ENCODE results near the gene CTPS2. TPM values are rescaled to one million over a fixed set of nuclear protein-coding genes. Genes with fewer than 3 reads are reported as not detected.
"Not testable (repeated sequence)": the region's sequence is repeated elsewhere in the genome, so short reads cannot be mapped to it uniquely, and the experiment has no call there.

CTPS2 gene
- polyA plus RNA-seq, 4 donors: 10.3 to 57.0 (median 29.9) TPM

DNA sequence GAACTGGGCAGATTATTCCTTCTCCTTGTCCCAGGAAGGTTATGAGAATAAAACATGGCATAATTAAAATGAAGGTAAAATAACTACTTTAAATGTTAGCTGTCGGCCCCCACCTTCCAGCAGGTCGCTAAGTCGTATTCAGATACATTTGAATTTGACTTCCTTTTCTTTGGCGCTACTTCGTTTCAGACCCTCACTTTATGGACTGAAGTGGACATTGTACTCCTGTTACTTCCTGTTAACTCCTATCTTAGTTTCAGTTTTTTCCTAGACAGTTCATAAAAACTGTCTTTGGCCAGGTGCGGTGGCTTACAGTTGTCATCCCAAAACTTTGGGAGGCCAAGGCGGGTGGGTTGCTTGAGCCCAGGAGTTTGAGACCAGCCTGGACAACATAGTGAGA is 12.6 kb upstream of the CTPS2 start:
- H3K9me3 ChIP-seq (ENCODE audit: control insufficient read depth in 2 of 2, insufficient read depth in 1 of 2, low read depth in 1 of 2, low read length in 1 of 2): no peaks in the 10 kb centered on the region
- peak overlapping the region; percentile 34 to 83 (median 39) for H3K27ac ChIP-seq (ENCODE audit: low read depth in 1 of 3, low read length in 2 of 3)
- FAIRE-seq: no peak
- peaks cover 0 to 9% (median 0%) of the 10 kb centered on the region in 3 donors for H3K36me3 ChIP-seq (ENCODE audit: control insufficient read depth in 3 of 3, insufficient read depth in 2 of 3, low read depth in 1 of 3, low read length in 3 of 3)
- peaks cover 0 to 22% (median 3%) of the 10 kb centered on the region in 3 donors for H3K4me1 ChIP-seq (ENCODE audit: control insufficient read depth in 3 of 3, insufficient read depth in 2 of 3, low read depth in 1 of 3, low read length in 2 of 3)
- no peaks in the 10 kb centered on the region for H3K27me3 ChIP-seq (ENCODE audit: control insufficient read depth in 3 of 3, insufficient read depth in 3 of 3, low read length in 3 of 3)
- DNase-seq: peak; percentile 61 to 63
- 20 to 68% (median 49%) methylated on average over 7 of the region's 7 CpGs for WGBS, 3 donors
- peak overlapping the region in 1 of 3 donors; percentile 1 for H3K4me3 ChIP-seq (ENCODE audit: low read depth in 1 of 3, low read length in 3 of 3)

DNA sequence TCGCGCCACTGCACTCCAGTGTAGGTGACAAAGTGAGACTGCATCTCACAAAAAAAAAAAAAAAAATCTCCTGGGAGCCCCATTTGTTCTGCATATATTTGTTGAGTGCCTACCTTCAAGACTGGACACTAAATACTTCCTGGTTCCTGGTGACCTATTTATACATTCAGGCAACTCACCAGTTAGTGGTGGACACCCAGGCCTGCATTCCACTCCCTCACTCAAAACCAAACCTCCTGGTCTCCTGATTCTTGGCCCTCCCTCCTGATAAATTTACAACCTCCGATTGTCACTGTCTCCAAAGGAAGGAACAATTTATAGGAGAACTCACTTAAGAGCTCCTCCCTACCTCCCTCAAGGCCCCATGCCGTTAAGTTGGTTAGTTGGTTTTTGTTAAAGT is 10.0 kb upstream of the CTPS2 start:
- peaks cover 0 to 20% (median 3%) of the 10 kb centered on the region in 3 donors for H3K4me1 ChIP-seq (ENCODE audit: control insufficient read depth in 3 of 3, insufficient read depth in 2 of 3, low read depth in 1 of 3, low read length in 2 of 3)
- H3K27ac ChIP-seq (ENCODE audit: low read depth in 1 of 3, low read length in 2 of 3): peak overlapping the region in 1 of 3 donors; percentile 83
- DNase-seq (no peak), FAIRE-seq (no peak)
- H3K27me3 ChIP-seq (ENCODE audit: control insufficient read depth in 3 of 3, insufficient read depth in 3 of 3, low read length in 3 of 3): no peaks in the 10 kb centered on the region
- H3K36me3 ChIP-seq (ENCODE audit: control insufficient read depth in 3 of 3, insufficient read depth in 2 of 3, low read depth in 1 of 3, low read length in 3 of 3): peaks cover 0 to 7% (median 0%) of the 10 kb centered on the region in 3 donors
- H3K4me3 ChIP-seq (ENCODE audit: low read depth in 1 of 3, low read length in 3 of 3): no peak overlapping the region
- H3K9me3 ChIP-seq (ENCODE audit: control insufficient read depth in 2 of 2, insufficient read depth in 1 of 2, low read depth in 1 of 2, low read length in 1 of 2): no peaks in the 10 kb centered on the region
- WGBS, 3 donors: 57 to 77% (median 68%) methylated on average over 4 of the region's 4 CpGs

DNA sequence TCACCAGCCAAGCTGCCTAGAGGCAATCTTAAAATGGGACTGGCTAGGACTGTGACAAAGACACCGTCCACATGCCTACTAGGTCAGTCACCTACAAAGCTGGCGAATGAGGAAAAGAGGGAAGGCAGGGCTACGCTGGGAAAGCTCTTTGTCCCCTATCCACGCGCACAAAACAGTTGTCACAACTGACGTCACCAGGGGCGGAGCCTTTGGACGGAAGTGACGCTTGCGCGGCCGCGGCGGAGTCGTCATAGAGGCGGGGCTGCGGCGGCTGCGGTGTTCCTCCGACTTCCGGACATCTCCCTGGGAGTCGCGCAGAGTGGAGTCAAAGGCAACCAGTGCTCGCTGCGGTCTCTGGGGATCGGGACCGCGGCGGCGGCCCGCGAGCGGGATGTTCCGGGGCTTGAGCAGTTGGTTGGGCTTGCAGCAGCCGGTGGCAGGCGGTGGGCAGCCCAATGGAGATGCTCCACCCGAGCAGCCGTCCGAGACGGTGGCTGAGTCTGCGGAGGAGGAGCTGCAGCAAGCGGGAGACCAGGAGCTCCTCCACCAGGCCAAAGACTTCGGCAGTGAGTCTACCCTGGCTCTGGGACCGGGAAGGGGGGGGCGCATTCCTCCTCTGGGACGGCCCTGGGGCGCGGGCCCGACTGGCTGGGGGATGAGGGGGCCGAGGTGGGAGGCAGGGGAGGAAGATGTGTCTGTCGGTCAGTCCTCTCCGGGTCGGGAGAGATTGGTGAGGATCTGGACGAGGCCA is 7.0 kb upstream of the CTPS2 start, which contains the start of gene SYAP1:
SYAP1 (plus strand) TSS at position 279 of the 751 bp plus-strand sequence; CDS start at position 392, 113 bp downstream.
- Histone ChIP-seq H3K27me3 (ENCODE audit: control insufficient read depth in 3 of 3, insufficient read depth in 3 of 3, low read length in 3 of 3) (no peaks in the 10 kb centered on the region), H3K36me3 (ENCODE audit: control insufficient read depth in 3 of 3, insufficient read depth in 2 of 3, low read depth in 1 of 3, low read length in 3 of 3) (peaks cover 0 to 4% (median 0%) of the 10 kb centered on the region in 3 donors), H3K4me1 (ENCODE audit: control insufficient read depth in 3 of 3, insufficient read depth in 2 of 3, low read depth in 1 of 3, low read length in 2 of 3) (peaks cover 0 to 15% (median 0%) of the 10 kb centered on the region in 3 donors), H3K4me3 (ENCODE audit: low read depth in 1 of 3, low read length in 3 of 3) (peak within 1 kb of the TSS; percentile 84 to 91 (median 89)), H3K9me3 (ENCODE audit: control insufficient read depth in 2 of 2, insufficient read depth in 1 of 2, low read depth in 1 of 2, low read length in 1 of 2) (no peaks in the 10 kb centered on the region), H3K27ac (ENCODE audit: low read depth in 1 of 3, low read length in 2 of 3) (peak within 1 kb of the TSS; percentile 97 to 100 (median 97))
- WGBS, 3 donors: 0 to 1% (median 1%) methylated on average over 35 to 54 of the region's 54 CpGs
- FAIRE-seq (no peak), DNase-seq (peak; percentile 95 to 96)

DNA sequence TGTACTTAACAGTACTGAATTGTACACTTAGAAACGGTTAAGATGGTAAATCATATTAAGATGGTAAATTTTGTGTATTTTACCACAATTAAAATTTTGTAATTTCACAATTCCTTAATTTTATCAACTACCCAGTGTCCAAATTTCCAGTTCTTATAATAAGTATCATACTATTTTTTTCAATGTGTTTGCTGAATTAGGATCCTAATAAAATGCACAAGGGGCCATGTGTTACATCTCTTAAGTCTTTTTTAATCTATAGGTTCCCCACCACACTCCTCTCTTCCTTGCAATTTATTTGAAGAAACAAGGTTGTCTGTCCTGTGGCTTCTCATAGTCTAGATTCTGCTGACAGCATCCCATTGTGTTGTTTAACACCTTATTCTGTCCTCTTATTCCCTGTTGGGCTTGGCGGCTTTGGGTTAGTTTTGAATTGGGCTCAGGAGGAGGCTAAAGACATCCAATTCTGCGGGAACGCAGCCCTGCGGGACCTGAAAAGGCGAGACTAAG is 6.4 kb upstream of the CTPS2 start:
- H3K27ac ChIP-seq (ENCODE audit: low read depth in 1 of 3, low read length in 2 of 3): peak overlapping the region; percentile 94 to 100 (median 97)
- no peaks in the 10 kb centered on the region for H3K9me3 ChIP-seq (ENCODE audit: control insufficient read depth in 2 of 2, insufficient read depth in 1 of 2, low read depth in 1 of 2, low read length in 1 of 2)
- no peak for DNase-seq
- H3K4me3 ChIP-seq (ENCODE audit: low read depth in 1 of 3, low read length in 3 of 3): peak overlapping the region in 2 of 3 donors; percentile 51 to 84
- H3K36me3 ChIP-seq (ENCODE audit: control insufficient read depth in 3 of 3, insufficient read depth in 2 of 3, low read depth in 1 of 3, low read length in 3 of 3): no peaks in the 10 kb centered on the region
- peaks cover 0 to 9% (median 0%) of the 10 kb centered on the region in 3 donors for H3K4me1 ChIP-seq (ENCODE audit: control insufficient read depth in 3 of 3, insufficient read depth in 2 of 3, low read depth in 1 of 3, low read length in 2 of 3)
- no peaks in the 10 kb centered on the region for H3K27me3 ChIP-seq (ENCODE audit: control insufficient read depth in 3 of 3, insufficient read depth in 3 of 3, low read length in 3 of 3)
- 12 to 16% (median 13%) methylated on average over 6 of the region's 6 CpGs for WGBS, 3 donors
- FAIRE-seq: no peak

DNA sequence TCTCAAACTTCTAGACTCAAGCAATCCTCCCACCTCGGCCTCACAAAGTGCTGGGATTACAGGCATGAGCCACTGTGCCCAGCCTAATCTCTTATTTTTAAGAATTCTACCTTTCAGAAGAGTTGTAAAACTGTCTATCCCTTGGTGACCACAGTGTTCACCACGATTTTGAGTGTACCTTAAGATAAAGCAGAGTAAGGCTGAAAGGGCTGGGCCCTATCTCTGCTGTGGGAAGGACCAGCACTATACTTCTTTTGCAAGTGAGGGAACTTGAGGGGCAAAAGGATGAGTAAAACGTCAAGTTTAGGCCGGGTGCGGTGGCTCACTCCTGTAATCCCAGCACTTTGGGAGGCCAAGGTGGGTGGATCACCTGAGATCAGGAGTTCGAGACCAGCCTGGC is 4.0 kb upstream of the CTPS2 start:
- not testable (repeated sequence) for FAIRE-seq; DNase-seq; H3K36me3 ChIP-seq (ENCODE audit: control insufficient read depth in 3 of 3, insufficient read depth in 2 of 3, low read depth in 1 of 3, low read length in 3 of 3); H3K4me1 ChIP-seq (ENCODE audit: control insufficient read depth in 3 of 3, insufficient read depth in 2 of 3, low read depth in 1 of 3, low read length in 2 of 3); H3K27me3 ChIP-seq (ENCODE audit: control insufficient read depth in 3 of 3, insufficient read depth in 3 of 3, low read length in 3 of 3); H3K9me3 ChIP-seq (ENCODE audit: control insufficient read depth in 2 of 2, insufficient read depth in 1 of 2, low read depth in 1 of 2, low read length in 1 of 2); H3K27ac ChIP-seq (ENCODE audit: low read depth in 1 of 3, low read length in 2 of 3); H3K4me3 ChIP-seq (ENCODE audit: low read depth in 1 of 3, low read length in 3 of 3)
- WGBS, 3 donors: 78 to 86% (median 86%) methylated on average over 5 to 6 of the region's 6 CpGs

DNA sequence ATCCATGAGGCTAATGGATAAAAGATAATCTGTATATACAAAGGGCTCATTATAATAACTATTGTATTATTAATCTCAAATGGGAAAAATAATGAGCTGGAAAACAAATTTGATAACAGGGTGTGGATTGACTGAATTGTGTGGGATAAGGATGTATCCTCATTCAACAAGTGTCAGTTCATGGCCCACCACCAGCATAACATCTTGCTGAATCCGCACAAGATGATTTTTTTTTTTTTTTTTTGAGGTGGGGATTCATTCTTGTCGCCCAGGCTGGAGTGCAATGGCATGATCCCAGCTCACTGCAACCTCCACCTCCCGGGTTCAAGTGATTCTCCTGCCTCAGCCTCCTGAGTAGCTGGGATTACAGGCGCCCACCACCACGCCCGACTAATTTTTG is 3.2 kb upstream of the CTPS2 start:
- not testable (repeated sequence) for H3K27ac ChIP-seq (ENCODE audit: low read depth in 1 of 3, low read length in 2 of 3); FAIRE-seq; H3K4me1 ChIP-seq (ENCODE audit: control insufficient read depth in 3 of 3, insufficient read depth in 2 of 3, low read depth in 1 of 3, low read length in 2 of 3); DNase-seq; H3K9me3 ChIP-seq (ENCODE audit: control insufficient read depth in 2 of 2, insufficient read depth in 1 of 2, low read depth in 1 of 2, low read length in 1 of 2); H3K27me3 ChIP-seq (ENCODE audit: control insufficient read depth in 3 of 3, insufficient read depth in 3 of 3, low read length in 3 of 3); H3K36me3 ChIP-seq (ENCODE audit: control insufficient read depth in 3 of 3, insufficient read depth in 2 of 3, low read depth in 1 of 3, low read length in 3 of 3); H3K4me3 ChIP-seq (ENCODE audit: low read depth in 1 of 3, low read length in 3 of 3)
- WGBS, 3 donors: 80 to 100% (median 83%) methylated on average over 1 to 6 of the region's 6 CpGs

DNA sequence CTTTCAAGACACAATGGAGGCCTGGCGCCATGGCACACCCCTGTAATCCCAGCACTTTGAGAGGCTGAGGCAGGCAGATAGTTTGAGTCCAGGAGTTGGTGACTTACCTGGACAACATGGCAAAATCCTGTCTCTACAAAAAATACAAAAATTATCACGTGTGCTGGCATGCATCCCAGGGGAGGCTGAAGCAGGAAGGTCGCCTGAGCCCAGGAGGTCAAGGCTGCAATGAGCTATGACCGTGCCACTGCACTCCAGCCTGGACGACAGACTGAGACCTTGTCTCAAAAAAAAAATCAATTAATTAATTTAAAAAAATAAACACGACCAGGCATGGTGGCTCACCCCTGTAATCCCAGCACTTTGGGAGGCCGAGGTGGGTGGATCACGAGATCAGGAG is 2.0 kb upstream of the CTPS2 start:
- no peak overlapping the region for H3K27ac ChIP-seq (ENCODE audit: low read depth in 1 of 3, low read length in 2 of 3)
- no peaks in the 10 kb centered on the region for H3K27me3 ChIP-seq (ENCODE audit: control insufficient read depth in 3 of 3, insufficient read depth in 3 of 3, low read length in 3 of 3)
- FAIRE-seq (no peak), DNase-seq (no peak)
- WGBS, 3 donors: 89 to 94% (median 90%) methylated on average over 8 of the region's 8 CpGs
- no peaks in the 10 kb centered on the region for H3K9me3 ChIP-seq (ENCODE audit: control insufficient read depth in 2 of 2, insufficient read depth in 1 of 2, low read depth in 1 of 2, low read length in 1 of 2)
- no peak overlapping the region for H3K4me3 ChIP-seq (ENCODE audit: low read depth in 1 of 3, low read length in 3 of 3)
- no peaks in the 10 kb centered on the region for H3K36me3 ChIP-seq (ENCODE audit: control insufficient read depth in 3 of 3, insufficient read depth in 2 of 3, low read depth in 1 of 3, low read length in 3 of 3)
- no peaks in the 10 kb centered on the region for H3K4me1 ChIP-seq (ENCODE audit: control insufficient read depth in 3 of 3, insufficient read depth in 2 of 3, low read depth in 1 of 3, low read length in 2 of 3)

DNA sequence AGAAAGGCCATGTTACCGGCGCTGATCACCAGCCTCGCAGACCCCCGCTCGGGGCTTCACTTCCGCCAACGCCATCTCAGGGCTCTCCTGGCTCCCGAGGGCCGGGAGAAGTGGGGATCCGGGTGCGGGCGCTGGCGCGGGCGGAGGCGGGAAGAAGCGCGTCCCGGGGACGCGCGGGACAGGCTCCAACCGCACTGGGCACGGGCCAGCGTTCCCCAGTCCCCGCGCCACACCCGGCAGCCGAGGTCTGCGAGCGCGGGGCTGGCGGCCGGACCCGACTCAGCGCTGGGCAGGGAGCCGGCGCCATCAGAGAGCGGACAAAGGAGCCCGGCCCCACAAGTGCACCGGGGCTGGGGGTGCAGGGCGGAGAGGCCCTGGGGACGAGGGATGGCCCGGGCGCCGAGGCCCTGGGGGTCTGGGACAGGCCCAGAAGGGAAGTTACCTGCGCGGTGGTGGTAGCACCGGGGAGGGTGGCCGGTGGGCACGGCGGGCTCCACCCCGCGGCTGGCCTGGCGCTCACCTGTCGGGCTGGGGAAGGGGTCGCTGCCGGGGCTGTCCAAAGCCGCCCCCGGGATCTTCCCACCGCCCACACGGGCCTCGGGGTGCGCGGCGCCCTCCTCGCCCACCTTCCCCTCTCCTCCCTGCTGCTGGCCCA is 449 bp downstream of the CTPS2 start:
- H3K9me3 ChIP-seq (ENCODE audit: control insufficient read depth in 2 of 2, insufficient read depth in 1 of 2, low read depth in 1 of 2, low read length in 1 of 2): no peaks in the 10 kb centered on the region
- WGBS, 3 donors: 0 to 8% (median 2%) methylated on average over 12 to 67 of the region's 67 CpGs
- FAIRE-seq: no peak
- H3K36me3 ChIP-seq (ENCODE audit: control insufficient read depth in 3 of 3, insufficient read depth in 2 of 3, low read depth in 1 of 3, low read length in 3 of 3): peaks cover 0 to 5% (median 0%) of the 10 kb centered on the region in 3 donors
- H3K27me3 ChIP-seq (ENCODE audit: control insufficient read depth in 3 of 3, insufficient read depth in 3 of 3, low read length in 3 of 3): no peaks in the 10 kb centered on the region
- peak; percentile 11 to 55 for DNase-seq
- peak overlapping the region; percentile 61 to 81 (median 61) for H3K4me3 ChIP-seq (ENCODE audit: low read depth in 1 of 3, low read length in 3 of 3)
- H3K4me1 ChIP-seq (ENCODE audit: control insufficient read depth in 3 of 3, insufficient read depth in 2 of 3, low read depth in 1 of 3, low read length in 2 of 3): no peaks in the 10 kb centered on the region
- peak overlapping the region; percentile 83 to 89 (median 87) for H3K27ac ChIP-seq (ENCODE audit: low read depth in 1 of 3, low read length in 2 of 3)

Measured in small intestine (tissue), 7 donors.